HG03095 (cell line): ENCODE data around the gene CDH4.
"Not testable (repeated sequence)": the region's sequence is repeated elsewhere in the genome, so short reads cannot be mapped to it uniquely, and the experiment has no call there.

Experiments
- ATAC-seq: cut with Tn5 transposase; IDR thresholded peaks from one replicate; pipeline ENCODE4 v1.9.1; 2021; ENCODE audit warnings: moderate library complexity; ENCODE audit not compliant: unreplicated experiment

CDH4 gene

DNA sequence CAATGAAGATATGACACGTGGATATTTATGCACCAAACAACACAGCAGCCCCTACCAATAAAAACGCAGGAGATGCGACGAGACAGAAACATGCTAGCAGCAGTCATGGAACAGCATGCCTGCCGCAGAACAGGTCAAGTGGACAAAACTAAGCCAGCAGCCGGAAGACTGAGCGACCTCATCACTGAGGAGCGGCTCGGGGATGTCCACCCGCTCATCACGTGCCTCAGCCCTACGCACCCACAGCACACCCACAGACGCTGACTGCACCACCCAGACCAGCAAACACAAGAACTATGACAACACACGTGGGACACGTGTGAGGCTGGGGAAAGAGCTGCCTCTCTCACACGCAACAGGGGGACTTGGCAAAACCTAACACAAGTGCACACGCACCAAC, 731.9 kb downstream of the CDH4 start:
- ATAC-seq: no peak

DNA sequence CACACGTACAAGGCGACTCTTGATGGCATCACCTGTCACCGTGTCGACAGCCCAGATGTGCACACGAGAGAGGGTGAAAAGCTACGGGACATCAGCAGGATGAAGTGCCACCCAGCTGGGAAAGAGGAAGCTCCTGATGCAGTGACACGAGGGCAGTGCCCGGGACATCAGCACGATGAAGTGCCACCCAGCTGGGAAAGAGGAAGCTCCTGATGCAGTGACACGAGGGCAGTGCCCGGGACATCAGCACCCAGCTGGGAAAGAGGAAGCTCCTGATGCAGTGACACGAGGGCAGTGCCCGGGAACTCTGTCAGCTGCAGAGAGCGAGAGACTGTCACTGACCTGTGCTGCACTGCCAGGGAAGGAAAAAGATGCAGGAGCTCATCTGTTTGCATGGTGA, 732.4 kb downstream of the CDH4 start:
- ATAC-seq: not testable (repeated sequence)

DNA sequence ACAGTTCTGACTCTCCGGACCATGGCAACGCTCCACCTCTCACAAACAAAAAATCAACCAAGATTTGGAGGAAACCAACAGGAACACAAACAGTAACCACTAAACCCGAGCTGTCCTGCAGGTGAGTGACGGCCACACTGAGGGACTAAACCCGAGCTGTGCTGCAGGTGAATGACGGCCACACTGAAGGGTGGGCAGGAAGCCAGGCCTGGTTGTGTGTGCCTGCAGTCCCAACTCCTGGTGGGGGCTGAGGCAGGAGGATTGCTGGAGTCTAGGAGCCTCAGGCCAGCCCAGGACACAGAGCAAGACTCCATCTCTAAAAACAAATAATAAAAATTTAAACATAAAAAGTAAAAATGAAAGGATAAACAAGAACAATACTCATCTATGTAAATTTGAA, 733.0 kb downstream of the CDH4 start:
- ATAC-seq: no peak

DNA sequence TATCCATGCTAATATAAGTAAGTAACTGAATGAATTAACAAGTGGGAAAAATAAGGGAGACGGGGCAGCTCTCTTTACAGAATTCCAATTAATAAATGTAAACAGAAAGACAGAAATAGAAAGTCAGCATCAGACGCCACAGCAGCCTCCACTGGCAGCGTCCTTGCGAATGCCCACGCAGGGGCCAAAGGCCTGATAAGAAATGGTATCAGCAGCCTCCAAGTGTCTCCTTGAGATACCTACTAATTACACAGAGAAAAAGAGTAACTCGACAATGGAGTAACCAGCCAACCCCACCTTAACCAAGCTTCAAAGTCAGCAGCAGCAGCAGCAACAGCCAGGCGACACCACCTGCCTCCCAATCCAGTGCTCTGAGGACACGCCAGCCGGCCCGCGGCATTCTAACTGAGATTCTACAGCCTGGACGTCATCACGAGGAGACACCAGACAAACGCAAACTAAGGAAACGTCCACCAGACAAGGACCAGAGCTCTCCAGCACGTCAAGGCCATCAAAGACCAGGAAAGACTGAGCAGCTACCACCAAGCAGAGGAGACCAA, 734.8 kb downstream of the CDH4 start:
- ATAC-seq: no peak

DNA sequence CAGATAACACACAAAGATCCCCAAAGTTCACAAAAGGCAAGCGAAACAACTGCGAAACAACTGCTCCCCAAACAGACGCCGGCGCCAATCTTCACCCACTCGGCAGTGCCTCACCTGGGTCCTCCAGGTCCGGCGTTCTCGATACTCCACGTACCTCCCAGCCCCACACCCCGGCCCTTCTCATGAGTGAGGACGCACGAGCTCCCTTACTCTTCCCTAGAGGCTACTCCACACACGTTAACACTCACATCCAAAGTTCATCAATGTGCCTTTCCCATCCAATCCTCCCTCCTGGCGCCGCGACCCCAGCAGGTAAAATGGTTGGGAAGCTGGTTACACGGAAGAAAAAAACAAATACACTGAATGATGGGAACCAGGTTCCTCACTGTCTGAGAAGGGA, 736.6 kb downstream of the CDH4 start:
- ATAC-seq: no peak

DNA sequence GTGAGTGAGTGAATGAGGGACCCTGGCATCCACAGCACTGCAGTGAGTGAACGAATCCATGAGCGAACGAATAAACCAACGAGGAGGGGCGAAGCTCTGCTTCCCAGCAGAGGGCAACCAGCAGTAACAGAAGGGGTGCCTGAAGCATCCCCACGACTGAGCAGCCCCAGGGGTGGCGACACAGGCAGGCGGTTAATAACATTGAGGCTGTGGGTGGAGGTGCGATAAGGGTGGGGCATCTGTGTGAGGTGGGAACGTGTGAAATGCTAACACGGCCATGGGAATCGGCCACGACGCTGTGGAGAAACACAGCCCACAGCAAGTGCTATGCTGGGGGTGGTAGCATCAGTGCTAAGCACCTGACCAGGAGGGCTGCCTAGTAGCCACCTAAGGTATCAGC, 737.7 kb downstream of the CDH4 start:
- no peak for ATAC-seq
